ENCODE results near the gene PTPRF.

PTPRF gene

DNA sequence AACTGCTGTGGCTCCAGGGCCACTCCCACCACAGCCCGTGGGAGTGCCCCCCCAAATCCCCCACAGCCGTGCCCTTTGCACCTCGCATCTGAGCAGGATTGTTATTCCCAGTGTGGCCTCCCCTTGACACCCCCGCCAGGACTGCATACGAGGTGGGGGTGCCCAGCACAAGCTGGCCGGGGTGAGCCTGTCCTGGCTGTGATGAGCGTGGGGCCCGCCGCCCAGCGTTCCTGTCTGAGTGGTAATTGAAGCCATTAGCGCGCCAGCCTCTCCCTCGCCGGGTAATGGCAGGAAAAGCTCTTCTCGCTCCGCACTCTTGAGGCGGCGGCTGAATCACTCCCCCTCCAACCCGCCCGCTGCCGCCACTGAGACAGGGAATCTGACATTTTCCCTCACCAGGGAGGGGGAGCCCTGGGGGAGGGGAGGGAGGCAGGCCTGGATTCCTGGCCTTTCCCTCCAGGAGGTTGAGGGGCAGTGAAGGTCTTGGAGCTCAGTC is 27.7 kb downstream of the PTPRF start:
- H3K4me3 Mint-ChIP-seq = no peak overlapping the region
- no peaks in the 10 kb centered on the region for H3K9me3 Mint-ChIP-seq
- peaks cover 1% of the 10 kb centered on the region for H3K27me3 Mint-ChIP-seq
- H3K4me1 Mint-ChIP-seq (ENCODE audit: low read depth) = no peaks in the 10 kb centered on the region
- no peak overlapping the region for H3K27ac Mint-ChIP-seq
- intact Hi-C loops (cut with micrococcal nuclease) = no loop called here
- H3K36me3 Mint-ChIP-seq (ENCODE audit: low read depth) = no peaks in the 10 kb centered on the region

DNA sequence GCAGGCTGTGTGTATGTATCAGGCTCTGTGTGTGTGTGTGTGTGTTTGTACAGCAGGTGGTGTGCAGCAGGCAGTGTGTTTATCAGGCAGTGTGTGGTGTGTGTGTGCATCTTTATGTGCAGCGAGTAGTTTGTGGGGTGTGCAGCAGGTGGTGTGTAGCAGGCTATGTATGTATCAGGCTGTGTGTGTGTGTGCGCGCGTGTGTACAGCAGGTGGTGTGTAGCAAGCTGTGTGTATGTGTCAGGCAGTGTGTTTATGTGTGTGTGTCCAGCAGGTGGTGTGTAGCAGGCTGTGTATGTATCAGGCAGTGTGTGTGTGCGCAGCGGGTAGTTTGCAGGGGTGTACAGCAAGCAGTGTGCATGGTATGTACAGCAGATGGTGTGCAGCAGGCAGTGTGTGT is 29.0 kb downstream of the PTPRF start:
- Mint-ChIP-seq H3K27me3 (peaks cover 2% of the 10 kb centered on the region), H3K36me3 (ENCODE audit: low read depth) (no peaks in the 10 kb centered on the region), H3K4me1 (ENCODE audit: low read depth) (no peaks in the 10 kb centered on the region), H3K27ac (no peak overlapping the region), H3K9me3 (no peaks in the 10 kb centered on the region), H3K4me3 (no peak overlapping the region)
- intact Hi-C loops (cut with micrococcal nuclease) = no loop called here

DNA sequence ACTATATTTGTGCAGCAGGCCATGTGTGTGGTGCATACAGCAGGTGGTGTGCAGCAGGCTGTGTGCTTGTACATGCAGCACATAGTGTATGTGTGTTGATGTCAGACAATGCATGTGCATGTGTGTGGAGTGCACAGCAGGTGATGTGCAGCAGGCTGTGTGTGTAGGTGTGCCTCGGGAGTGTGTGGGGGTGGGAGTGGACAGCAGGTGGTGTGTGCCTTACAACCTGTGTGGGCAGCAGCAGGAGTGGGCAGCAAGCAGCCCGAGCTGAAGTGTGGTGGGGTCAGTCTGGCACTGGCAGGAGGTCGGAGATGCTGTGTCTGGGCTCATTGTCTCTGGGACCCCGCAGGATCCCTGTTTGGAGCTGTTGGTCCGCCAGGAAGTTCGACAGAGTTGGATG is 29.6 kb downstream of the PTPRF start:
- H3K9me3 Mint-ChIP-seq = no peaks in the 10 kb centered on the region
- H3K27ac Mint-ChIP-seq = no peak overlapping the region
- no peaks in the 10 kb centered on the region for H3K4me1 Mint-ChIP-seq (ENCODE audit: low read depth)
- no peak overlapping the region for H3K4me3 Mint-ChIP-seq
- no peaks in the 10 kb centered on the region for H3K36me3 Mint-ChIP-seq (ENCODE audit: low read depth)
- intact Hi-C loops (cut with micrococcal nuclease) = no loop called here
- H3K27me3 Mint-ChIP-seq = peaks cover 8% of the 10 kb centered on the region

DNA sequence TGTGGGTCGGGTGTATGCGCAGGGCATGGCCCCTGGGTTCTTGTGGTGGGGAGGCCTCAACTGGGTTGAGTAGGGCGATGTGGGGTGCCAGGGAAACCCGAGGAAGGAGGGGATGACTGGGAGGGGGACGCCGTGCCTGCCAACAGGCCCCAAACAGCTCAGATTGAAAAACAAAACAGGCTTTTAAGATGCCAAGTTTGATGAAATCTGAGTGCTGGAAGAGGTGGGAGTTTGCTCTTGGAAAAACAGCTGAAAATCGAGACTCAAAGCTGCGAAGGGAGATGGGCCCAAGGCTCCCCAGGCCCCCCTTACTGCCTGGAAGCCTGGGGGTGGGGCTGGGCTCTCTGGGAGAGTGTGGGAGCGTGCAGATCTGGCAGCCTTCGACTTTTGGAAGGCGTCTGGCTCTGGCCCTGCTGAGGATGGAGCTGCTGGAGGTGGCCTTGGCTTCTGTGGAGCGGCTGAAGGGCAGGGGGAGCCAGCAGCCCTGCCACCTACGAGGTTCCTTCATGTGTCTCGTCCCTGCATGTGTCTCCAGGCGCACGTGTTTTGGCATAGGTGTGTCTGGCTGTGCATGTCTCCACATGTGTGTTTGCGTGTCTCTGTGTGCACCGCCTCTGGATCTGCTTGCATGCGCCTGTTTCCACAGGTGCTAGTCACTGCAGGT is 33.3 kb downstream of the PTPRF start:
- peaks cover 24% of the 10 kb centered on the region for H3K27me3 Mint-ChIP-seq
- no peak overlapping the region for H3K4me3 Mint-ChIP-seq
- H3K36me3 Mint-ChIP-seq (ENCODE audit: low read depth) = no peaks in the 10 kb centered on the region
- H3K4me1 Mint-ChIP-seq (ENCODE audit: low read depth) = no peaks in the 10 kb centered on the region
- H3K27ac Mint-ChIP-seq = no peak overlapping the region
- no peaks in the 10 kb centered on the region for H3K9me3 Mint-ChIP-seq
- intact Hi-C loops (cut with micrococcal nuclease) = no loop called here

DNA sequence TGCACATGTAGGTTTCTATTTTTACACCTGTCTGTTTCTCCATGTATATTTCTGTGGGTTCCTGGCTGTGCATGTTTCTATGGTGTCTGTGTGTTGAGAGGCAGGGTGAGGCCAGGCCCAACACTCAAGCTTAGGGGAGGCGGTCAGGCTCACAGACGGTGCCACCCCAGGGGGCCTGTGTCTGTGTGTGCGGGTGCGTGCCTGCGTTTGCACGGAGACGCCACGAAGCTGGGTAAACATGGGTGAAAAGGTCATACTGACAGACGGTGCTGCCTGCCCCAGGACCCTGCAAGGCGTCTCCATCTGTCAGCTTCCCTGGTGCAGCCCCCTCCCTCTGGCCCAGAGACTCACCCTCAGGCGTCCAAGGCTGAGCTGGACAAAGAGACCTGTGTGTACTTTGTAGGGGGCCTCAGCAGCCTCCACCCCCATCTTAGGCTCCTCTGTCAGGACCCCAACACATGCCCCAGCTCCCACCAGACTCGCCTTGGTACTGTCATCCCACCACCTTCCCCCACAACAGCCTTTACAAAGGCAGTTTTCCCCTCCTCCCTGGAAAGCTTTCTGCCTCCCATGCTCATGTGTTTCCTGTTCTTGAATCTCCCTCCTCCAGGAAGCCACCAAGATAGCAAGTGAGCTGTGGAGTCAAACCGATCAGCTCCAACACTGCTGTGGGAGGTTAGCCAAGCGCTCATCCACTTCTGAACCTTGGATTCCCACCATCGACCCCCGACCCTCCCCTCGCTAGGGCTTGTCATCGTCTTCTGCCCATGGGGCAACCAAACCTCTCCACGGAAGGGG is 34.1 kb downstream of the PTPRF start:
- intact Hi-C loops (cut with micrococcal nuclease) = no loop called here
- no peaks in the 10 kb centered on the region for H3K36me3 Mint-ChIP-seq (ENCODE audit: low read depth)
- H3K27ac Mint-ChIP-seq = no peak overlapping the region
- no peaks in the 10 kb centered on the region for H3K4me1 Mint-ChIP-seq (ENCODE audit: low read depth)
- peak overlapping the region; percentile 63 for H3K4me3 Mint-ChIP-seq
- no peaks in the 10 kb centered on the region for H3K9me3 Mint-ChIP-seq
- H3K27me3 Mint-ChIP-seq = peaks cover 24% of the 10 kb centered on the region

DNA sequence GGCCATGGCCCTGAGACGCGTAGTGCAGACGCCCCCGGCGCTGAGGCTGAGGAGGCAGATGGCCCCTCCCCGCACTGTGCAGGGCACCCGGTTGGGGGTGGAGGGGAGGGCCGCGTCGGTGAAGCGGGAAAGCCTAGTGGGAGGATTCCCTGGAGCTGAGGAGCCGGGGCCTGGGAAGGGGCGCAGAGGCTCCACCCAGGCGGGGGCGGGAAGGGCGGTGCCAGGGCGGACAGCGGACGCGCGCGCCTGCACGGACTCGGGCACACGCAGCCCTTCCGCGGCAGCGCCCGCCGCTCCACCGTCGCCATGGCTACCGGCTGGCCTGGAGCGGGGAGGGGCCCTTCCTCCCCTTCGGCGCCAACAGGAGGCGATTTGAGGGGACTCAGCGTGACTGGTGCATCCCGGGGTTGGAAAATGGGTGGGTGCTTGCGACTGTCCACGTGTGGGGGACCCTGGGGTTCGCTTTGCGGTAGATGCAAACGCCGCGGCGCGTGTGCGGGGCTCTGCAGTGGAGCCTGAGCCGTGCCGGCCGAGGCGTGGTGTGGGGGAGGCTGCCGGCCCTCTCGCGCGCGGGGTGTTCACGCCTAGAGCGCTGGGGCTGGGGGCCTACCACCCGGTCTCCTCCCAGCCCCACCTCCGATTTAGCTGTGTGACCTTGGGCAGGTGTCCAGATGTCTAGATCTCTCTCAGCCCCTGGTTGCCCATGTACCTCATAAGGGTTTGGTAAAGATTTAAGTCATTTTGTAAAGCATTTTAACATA is 35.1 kb downstream of the PTPRF start:
- H3K36me3 Mint-ChIP-seq (ENCODE audit: low read depth) = no peaks in the 10 kb centered on the region
- peaks cover 24% of the 10 kb centered on the region for H3K27me3 Mint-ChIP-seq
- peak overlapping the region; percentile 63 for H3K4me3 Mint-ChIP-seq
- H3K9me3 Mint-ChIP-seq = no peaks in the 10 kb centered on the region
- H3K27ac Mint-ChIP-seq = no peak overlapping the region
- H3K4me1 Mint-ChIP-seq (ENCODE audit: low read depth) = no peaks in the 10 kb centered on the region
- intact Hi-C loops (cut with micrococcal nuclease) = no loop called here

DNA sequence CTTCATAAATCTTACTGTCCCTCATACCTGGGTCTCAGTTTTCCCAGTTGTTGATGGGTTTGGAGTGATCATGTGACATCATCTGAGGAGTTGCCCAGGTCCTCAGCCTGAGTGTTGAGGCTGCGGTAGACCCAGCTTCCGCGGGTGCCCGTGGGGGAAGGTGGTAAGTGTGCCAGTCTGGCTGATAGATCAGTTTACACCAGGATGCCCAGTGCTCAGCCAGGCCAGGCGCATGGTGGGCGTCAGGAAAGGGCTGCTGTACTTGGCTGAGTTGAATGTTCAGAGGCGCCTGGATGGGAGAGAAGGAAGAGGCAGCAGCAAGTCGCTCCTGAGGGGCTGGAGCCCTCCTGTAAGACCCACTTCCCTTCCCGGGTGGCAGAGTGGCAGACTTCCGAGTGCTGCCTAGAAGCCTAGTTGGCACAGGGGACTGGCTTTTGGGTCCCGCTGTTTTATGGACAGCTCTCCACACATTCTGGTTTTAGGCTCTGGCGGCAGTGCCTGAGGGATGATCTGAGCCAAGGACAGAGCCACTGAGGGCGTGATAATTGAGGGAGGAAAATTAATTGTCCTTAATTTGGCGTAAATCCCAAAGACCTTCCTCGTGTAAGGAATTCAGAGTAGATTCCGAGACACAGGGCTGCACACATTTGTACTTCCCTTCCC is 35.8 kb downstream of the PTPRF start:
- H3K4me3 Mint-ChIP-seq = no peak overlapping the region

DNA sequence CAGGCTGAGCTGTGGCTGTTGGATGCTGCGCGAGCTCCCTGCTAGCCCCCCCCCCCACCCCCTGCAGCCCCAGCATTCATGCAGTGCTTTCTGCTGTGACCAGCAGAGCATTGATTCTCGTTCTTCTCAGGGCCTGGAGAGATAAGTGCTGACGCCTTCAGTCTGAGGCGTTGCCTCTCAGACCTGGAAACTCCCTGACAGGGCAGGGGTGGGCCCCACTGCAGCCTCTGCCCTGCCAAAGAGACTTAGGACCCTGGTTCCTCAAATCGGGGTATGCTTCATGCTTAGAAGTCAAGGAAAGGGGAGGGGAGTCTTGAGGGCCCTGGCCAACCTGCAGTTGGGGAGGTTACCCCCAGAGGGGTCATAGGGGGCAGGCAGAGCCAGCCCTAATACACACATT is 38.5 kb downstream of the PTPRF start:
- Mint-ChIP-seq H3K9me3 (no peaks in the 10 kb centered on the region), H3K27me3 (peaks cover 24% of the 10 kb centered on the region)
- intact Hi-C loops (cut with micrococcal nuclease) = no loop called here

More for the DNA sequence above, 35.8 kb downstream of the PTPRF start:
- Mint-ChIP-seq H3K4me1 (ENCODE audit: low read depth) (no peaks in the 10 kb centered on the region), H3K36me3 (ENCODE audit: low read depth) (no peaks in the 10 kb centered on the region), H3K27ac (no peak overlapping the region), H3K27me3 (peaks cover 24% of the 10 kb centered on the region), H3K9me3 (no peaks in the 10 kb centered on the region)
- intact Hi-C loops (cut with micrococcal nuclease) = no loop called here

DNA sequence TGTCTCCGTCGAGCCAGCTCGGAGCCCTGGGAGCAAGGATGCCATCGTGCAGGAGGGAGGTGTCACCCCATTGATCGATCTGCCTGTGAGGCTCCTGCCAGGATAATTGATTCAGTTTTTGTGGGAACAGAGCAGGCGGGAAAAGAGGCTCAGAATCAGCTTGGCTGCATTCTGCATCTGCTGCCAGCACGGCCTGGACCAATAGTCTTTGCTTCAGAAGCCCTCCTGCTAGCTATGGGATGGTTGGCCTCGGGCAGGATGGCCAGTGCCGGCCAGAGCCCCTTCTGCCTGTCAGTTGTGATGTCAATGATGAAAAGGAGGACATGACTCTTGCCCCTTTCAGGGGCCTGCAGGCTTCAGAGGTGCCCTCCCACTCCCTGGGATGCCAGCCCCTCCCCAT is 39.6 kb downstream of the PTPRF start:
- H3K36me3 Mint-ChIP-seq (ENCODE audit: low read depth) = no peaks in the 10 kb centered on the region
- no peak overlapping the region for H3K27ac Mint-ChIP-seq
- no peak overlapping the region for H3K4me3 Mint-ChIP-seq
- peaks cover 17% of the 10 kb centered on the region for H3K27me3 Mint-ChIP-seq
- no peaks in the 10 kb centered on the region for H3K4me1 Mint-ChIP-seq (ENCODE audit: low read depth)
- no peaks in the 10 kb centered on the region for H3K9me3 Mint-ChIP-seq
- intact Hi-C loops (cut with micrococcal nuclease) = no loop called here

More for the DNA sequence above, 38.5 kb downstream of the PTPRF start:
- Mint-ChIP-seq H3K4me3 (no peak overlapping the region), H3K27ac (no peak overlapping the region), H3K36me3 (ENCODE audit: low read depth) (no peaks in the 10 kb centered on the region), H3K4me1 (ENCODE audit: low read depth) (no peaks in the 10 kb centered on the region)

DNA sequence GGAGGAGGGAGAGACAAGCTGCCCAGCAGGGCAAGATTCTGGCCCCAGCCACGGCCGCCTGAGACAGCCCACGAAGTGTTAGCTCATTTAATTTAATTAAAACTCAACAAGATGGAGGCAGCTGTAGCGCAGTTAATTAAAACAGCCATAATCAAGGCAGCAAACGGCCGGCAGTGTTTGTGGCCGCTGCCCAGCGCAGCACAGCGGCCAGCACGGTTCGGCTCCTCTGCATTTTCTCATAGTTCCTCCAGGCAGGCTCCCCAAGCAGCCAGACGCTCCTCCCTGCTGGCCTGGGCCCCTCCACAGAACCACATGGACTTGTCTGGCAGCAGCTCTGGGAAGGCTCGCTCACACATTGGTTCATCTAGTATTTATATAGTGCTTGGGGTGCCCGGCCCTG is 40.0 kb downstream of the PTPRF start:
- intact Hi-C loops (cut with micrococcal nuclease) = no loop called here
- Mint-ChIP-seq H3K27ac (no peak overlapping the region), H3K4me1 (ENCODE audit: low read depth) (no peaks in the 10 kb centered on the region), H3K4me3 (no peak overlapping the region), H3K9me3 (no peaks in the 10 kb centered on the region), H3K27me3 (peaks cover 13% of the 10 kb centered on the region), H3K36me3 (ENCODE audit: low read depth) (no peaks in the 10 kb centered on the region)

DNA sequence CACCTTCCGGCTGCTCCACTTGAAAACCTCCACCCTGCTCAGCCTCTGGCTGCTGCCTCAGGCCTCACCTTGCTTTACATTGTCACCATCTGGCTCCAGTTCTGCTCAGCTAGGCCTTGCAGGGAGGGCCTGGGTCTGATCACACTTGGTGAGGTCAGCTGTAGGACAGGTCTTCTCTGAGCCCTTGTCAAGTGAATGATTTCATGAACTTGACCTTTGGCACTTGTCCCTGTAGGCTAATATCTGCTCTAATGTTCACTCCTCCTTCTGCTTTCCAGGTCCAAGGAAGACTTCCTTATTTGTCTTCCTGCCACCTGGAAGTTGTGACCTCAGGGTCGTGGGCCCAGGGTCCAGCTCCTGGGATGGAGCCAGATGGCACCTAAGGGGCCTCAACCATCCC is 41.4 kb downstream of the PTPRF start:
- H3K36me3 Mint-ChIP-seq (ENCODE audit: low read depth) = no peaks in the 10 kb centered on the region
- no peaks in the 10 kb centered on the region for H3K9me3 Mint-ChIP-seq
- no peak overlapping the region for H3K27ac Mint-ChIP-seq
- no peaks in the 10 kb centered on the region for H3K27me3 Mint-ChIP-seq
- no peak overlapping the region for H3K4me3 Mint-ChIP-seq
- intact Hi-C loops (cut with micrococcal nuclease) = no loop called here
- no peaks in the 10 kb centered on the region for H3K4me1 Mint-ChIP-seq (ENCODE audit: low read depth)

DNA sequence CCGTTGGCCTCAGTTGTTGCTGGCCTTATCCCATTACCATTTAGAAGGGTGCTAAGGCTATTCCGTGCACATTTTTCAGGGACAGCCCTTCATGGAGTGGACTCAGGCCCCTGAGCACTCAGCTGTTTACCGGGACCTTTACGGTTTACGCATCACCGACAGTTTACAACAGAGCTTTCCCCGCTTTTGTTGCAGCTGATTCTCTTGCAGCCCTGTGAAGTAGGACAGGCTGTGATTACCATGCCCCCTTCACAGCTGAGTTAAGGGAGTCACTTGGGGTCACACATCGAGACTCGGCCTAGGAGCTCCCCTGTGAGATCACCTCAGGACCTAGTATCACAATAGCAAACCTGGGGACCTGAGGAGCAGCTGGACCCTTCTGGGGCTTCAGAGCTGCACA is 41.9 kb downstream of the PTPRF start:
- no peaks in the 10 kb centered on the region for H3K4me1 Mint-ChIP-seq (ENCODE audit: low read depth)
- H3K36me3 Mint-ChIP-seq (ENCODE audit: low read depth) = no peaks in the 10 kb centered on the region
- H3K27ac Mint-ChIP-seq = no peak overlapping the region
- no peaks in the 10 kb centered on the region for H3K27me3 Mint-ChIP-seq
- no peaks in the 10 kb centered on the region for H3K9me3 Mint-ChIP-seq
- intact Hi-C loops (cut with micrococcal nuclease) = no loop called here
- no peak overlapping the region for H3K4me3 Mint-ChIP-seq

DNA sequence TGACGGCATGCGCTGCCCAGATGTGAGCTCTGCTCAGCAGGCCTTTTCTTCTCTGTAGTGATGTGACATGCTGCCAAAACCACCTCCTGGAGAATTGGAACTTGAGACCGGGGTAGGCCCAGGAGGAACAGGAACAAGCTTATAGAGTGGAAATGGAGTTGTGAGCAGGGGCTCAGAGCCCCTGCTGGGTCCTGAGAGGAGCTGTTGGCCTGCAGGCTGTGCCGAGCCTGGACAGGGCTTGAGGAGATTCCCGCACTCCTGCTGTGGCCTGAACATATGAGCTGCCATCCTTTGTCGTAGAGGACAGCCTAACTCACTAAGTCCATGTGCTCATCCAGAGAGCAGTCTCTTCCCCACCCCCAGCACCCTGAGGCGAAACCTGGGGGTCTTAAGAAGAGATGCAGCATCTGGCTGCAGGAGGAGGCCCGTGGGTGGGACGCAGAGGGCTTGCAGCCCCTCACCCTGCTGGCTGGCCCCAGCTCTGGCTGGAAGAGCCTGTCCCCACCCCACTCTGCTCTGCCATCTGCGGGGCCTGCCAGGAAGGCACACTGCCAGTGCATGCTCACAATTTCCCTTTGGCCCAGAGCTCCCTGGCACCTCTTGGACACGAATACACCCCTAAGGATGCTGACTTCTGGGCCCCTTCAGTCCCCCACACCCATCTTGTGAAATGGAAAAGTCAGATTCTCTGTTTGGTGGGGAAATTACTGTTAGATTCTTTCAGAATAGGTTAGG is 42.5 kb downstream of the PTPRF start:
- Mint-ChIP-seq H3K4me3 (no peak overlapping the region), H3K36me3 (ENCODE audit: low read depth) (no peaks in the 10 kb centered on the region), H3K27ac (no peak overlapping the region), H3K9me3 (no peaks in the 10 kb centered on the region), H3K27me3 (no peaks in the 10 kb centered on the region), H3K4me1 (ENCODE audit: low read depth) (no peaks in the 10 kb centered on the region)
- intact Hi-C loops (cut with micrococcal nuclease) = no loop called here

Data from dendritic cell treated with granulocyte-macrophage colony-stimulating factor and Interleukin-4, amounts not matched to agents 40 ng/mL and 50 ng/mL, for 4 days (primary cell).